SK-MEL-5 (cell line): ENCODE measurements around the gene ABLIM1. TPM values are rescaled to one million over a fixed set of nuclear protein-coding genes. Genes with fewer than 3 reads are reported as not detected.

Experiments
- DNase-seq: peaks from one replicate; pipeline ENCODE4 v3.0.0-alpha.2; 2016; ENCODE audit warnings: low read depth, low spot score
- in situ Hi-C: cut with HindIII; loops from 2 replicates; pipeline ENCODE4 v1.10.0; 2016; ENCODE audit warnings: low sequenced_read_pairs, high pct_unique_total_duplicates, low pct_unique_long_range_greater_than_20kb
- total RNA-seq: library from RNA; depleted of rRNA; stranded (reverse); fragments of >200 nt; shearing (Covaris generic); gene quantifications from 2 replicates; pipeline ENCODE4 v1.2.3, GENCODE V29; 2014

Gene ABLIM1
- total RNA-seq, 1 experiment from 2014 or later, result 19.5 TPM

DNA sequence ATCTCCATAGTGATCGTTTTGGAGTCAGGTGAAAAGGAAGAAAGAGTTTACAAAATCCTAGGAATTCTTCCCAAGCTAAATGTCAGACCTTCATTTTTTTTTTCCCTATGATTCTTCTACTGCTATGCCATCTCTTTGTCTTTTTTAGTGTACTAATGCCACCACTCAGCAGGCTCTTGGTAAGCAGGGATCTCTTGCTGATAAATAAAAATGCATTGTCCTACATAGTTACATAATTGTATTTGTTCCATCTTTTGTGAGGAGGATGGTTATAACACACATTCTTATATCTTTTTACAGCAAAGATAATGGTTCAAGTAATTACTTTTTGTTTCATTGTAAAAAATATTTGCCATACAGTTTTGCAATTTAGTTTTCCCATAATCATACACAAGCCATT lies 217.0 kb downstream of the ABLIM1 start:
- no peak for DNase-seq
- in situ Hi-C loops, result no loop called here

DNA sequence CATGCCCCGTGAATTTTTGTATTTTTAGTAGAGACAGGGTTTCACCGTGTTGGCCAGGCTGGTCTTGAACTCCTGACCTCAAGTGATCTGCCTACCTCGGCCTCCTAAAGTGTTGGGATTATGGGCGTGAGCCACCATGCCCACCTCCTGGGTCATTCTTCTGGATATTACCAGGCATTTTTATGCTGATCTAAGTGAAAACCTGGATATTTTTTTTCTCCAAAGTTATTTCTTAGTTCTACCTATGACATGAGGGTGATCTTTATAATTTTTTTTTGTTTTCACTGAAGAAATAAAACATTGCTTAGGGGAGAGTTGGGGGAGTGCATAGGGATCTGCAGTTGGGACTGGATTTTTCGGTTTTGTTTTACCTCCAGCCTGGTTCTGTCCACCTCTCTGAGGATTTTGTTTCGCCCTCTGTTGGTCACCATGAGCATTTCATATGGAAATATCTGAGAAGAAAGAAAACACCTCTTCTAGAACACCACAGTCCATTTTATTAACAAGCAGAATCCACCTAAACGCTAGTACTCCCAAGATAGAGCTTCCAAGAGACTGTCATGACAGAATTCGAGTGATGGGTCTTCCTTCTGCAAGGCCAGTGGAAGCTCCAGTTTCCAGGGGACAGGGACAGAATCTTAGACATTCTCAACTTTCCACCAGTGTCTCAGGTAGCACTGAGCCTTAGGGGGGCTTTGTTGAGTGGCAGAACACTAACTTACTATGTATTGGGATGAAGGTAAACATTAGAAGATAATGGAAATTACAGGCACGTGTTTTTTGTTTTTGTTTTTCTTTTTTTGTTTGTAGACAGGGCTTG lies 220.4 kb downstream of the ABLIM1 start:
- in situ Hi-C loops, result no loop called here
- DNase-seq, result peak; percentile 53

DNA sequence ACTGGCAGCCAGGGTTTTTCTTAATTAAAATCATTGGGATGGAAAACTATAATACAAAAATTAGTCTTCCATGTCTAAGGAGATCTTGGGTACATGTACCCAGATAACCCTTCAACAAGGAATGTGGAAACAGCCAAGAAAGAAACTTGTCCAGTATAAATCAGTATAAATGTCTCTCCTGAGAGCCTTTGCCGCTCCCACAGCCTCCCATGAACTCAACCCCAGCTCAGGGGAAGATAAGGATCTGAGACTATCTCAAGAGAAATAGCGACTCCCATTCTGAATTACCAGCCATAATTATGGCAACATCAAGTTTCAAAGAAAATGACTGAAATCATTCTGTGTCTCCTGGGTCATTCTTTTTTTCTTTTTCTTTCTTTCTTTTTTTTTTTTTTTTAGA lies 221.1 kb downstream of the ABLIM1 start:
- no peak for DNase-seq
- in situ Hi-C loops, result no loop called here

DNA sequence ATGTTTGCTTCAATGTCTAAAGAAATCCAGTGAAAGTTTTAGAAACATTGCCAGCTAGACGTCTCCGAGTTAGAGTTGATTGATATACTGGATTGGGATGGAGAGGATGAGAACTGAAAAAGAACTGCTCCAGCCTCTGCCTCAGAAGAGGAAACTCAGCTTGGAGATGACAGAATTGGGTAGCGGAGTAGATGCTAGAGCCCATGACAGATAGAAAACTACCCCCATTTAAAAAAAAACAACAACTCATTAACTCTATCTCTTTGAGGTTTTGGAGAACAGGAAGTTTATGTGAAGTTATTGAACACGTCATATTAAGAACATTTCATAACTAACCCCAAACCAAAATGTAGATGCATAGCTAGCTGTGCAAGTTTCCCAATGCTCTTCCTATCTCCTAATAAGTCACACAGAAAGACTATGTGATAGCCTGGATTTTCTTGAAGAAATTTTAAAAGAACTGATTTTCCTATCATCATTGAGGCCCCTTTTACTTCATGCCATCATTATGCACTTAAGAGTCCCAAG lies 225.4 kb downstream of the ABLIM1 start:
- in situ Hi-C loops, result no loop called here
- DNase-seq, result no peak

DNA sequence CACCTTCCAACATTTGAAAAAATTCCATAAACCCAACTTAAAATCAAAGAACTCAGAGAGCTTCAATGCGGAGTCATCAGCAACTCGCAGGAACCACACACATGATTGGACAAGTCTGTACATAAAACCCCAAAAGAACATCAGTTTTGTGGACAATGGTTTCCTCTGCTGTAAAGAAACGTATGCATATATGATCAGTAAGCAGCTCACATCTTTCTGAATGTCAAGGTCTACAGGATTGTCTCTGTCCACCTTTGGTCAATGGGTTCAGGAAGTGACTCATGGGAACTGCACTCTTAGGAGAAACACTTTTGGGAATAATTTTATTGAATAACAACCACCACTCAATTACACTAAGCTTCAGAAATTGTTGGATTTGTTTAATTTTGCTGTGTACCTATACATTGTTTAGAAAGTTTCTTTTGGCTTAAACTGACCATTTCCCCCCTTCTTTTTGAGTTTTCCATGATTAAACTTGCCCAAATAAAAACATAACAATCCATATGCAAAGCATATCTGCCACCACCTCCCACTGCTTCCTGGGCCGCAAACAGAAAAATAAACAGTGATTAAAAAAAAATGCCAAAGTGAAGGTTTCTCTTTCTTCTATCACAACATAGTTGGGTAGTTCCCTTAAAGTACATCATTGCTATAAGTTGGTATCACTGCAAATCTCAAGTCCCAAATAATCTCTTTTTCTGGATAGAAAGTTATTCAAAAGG lies 226.5 kb downstream of the ABLIM1 start:
- in situ Hi-C loops, result no loop called here
- DNase-seq, result no peak

DNA sequence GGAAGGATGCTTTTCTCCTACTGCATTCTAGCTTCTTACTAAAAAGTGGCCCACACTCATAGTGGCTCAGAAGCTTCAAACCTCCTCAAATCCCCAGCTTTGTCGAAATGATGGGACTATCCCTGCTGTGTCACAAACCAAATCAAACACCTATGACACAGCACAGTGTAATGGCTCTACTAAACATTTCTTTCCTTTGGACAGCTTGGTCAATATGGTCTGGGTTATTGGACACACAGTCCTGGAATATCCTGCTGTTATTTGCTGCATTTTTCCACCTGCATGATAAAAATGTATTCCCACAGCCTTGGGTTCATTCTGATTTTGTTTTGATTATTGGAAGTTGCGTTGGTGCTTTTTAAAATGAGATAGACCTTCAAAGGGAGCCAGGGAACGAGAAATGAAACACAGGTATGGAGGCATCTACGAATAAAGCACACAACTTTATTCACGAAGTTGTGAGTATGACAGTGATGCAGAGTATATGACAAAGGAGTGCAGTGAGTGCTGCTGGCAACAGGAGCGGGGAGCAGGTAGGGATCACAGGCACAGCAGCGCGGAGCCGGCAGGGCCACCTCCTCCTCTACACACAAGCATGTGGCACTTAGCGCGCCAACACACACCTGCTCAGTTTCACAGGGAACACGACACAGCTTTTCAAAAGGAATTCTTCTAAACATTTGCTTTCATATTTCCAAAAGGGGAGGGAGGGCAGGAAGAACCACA lies 227.2 kb downstream of the ABLIM1 start:
- in situ Hi-C loops, result no loop called here

DNA sequence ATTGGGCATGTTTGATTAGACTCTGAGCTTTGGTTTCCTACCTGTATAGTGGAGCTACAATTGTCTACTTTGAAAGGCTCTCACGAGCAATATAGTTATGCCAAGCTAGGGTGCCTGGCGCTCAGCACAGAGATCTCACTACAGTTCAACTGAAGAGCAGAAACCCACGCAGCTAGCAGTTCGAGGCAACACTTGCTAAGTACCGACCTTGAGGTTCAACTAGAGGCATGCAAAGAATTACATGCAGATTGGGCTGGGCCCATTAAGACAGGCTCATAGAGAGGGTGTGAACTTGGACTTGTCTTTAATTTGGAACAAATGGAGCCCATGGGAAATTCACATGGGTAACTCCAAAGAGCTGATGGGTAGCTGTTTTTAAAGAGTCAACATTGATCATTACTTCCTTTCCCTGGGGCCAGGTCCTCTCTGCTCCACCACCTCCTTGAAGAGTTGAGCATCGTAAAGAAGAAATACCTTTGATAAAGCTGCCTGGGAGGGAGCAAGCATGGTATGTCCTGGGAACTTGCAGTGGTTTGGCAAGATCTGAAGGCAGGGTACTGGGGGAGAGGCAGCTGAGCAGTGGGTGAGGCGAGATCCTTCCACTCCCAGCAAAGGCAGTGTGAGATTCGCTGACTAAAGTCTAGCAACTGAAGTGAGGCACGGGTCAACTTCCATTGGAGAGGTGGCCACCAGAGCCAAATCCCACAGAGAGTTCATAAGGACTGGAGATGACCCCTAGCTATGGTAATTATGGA lies 228.3 kb downstream of the ABLIM1 start:
- in situ Hi-C loops, result no loop called here

More for the DNA sequence above, 227.2 kb downstream of the ABLIM1 start:
- DNase-seq, result no peak

DNA sequence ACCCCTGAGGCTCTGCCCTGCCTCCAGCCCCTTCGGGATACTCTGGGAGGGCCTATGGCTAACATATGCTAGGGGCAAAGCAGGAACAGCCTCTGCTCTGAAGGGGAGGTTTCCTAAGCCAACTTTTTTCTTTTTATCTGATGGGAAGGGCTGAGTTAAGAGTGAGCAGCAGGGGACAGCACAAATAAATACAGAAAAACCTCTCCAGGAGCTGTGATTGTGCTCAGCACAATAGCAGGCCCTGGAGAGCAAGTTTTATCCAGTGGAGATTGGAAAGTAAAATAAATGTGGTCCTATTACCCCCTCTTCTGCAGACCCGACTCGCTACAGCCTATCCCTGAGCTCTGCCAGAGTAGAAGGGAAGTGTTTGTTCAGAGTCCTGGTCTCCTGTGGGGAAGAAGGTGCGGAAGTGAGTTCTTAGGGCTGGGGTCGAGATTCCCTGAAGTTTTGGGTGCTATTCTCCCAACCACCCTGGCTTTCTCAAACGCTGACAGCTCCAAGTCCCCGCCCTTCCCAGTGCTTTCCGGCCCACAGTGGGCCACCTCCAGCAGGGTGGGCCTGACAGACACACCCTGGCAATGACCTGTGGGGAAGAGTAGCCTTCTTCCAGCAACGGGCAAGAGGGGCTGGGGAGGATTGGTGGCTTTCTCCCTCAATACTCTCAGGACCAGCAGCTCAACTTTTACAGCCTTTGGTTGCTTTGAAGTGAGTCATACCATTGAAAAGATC lies 230.8 kb downstream of the ABLIM1 start:
- in situ Hi-C loops, result no loop called here
- no peak for DNase-seq

More for the DNA sequence above, 228.3 kb downstream of the ABLIM1 start:
- DNase-seq, result no peak

DNA sequence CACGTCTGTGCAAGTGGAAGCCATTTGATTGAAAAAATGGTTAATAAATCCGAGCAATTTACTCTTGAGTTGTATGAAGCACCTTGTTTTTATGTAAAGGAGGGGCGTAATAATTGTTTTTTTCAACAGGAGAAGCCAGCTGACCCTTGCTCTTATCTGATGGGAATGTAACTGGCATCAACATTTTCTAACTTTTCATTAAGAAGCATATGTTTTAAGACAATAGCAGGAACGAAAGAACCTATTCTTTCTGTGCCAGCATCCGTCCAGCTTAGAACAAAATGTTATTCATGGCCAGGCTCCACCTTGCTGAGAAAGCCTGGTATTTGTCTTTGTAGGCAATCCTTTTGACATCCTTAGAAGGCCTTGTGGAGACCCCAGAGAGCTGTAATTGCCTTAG lies 231.6 kb downstream of the ABLIM1 start:
- in situ Hi-C loops, result no loop called here
- DNase-seq, result no peak

DNA sequence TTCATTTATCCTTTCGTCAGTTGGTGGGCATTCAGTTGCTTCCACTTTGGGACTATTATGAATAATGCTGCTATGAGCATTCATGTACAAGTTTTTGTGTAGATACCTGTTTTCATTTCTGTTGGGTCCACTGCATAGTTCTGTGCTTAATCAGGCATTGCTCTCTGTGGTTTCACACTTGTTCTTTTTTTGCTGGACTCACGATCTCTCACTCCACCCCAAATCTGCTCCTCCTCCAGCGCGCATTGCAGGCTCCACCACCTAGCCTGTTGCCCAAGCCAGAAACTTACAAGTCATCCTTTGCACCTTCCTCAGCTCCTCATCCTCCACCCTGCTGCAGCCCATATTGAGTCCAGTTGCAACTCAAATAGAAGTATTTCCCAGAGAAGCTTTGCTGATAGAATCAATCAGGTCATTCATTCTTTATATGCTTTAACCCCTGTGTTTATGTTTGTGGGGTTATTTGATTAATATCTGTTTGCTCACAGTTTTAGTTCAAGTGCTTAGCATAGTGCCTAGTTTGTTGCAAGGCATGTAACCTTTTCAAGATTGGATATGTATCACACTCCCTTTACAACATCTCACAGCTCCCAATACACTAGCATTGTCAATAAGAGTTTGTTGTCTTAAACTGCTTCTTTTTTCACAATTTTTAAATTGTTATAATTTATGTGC lies 237.1 kb downstream of the ABLIM1 start:
- in situ Hi-C loops, result no loop called here
- DNase-seq, result no peak

DNA sequence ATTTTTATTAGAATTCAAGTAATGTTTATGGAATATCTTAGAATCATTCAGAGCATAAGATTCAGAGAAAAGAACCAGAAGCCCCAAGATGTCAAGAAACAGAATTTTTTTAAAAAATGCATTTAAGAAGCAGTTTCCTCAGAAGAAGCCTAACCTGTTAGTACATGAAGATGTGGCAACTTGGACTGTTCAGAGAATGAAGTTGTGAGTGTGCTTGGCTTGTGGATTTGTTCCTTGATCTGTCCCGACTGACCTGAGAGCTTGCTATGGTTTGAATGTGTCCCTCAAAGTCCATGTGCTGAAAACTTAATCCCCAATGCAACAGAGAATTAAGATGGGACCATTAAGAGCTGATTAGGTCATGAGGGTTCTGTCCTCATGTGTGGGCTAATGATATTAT lies 240.0 kb downstream of the ABLIM1 start:
- no peak for DNase-seq
- in situ Hi-C loops, result no loop called here

DNA sequence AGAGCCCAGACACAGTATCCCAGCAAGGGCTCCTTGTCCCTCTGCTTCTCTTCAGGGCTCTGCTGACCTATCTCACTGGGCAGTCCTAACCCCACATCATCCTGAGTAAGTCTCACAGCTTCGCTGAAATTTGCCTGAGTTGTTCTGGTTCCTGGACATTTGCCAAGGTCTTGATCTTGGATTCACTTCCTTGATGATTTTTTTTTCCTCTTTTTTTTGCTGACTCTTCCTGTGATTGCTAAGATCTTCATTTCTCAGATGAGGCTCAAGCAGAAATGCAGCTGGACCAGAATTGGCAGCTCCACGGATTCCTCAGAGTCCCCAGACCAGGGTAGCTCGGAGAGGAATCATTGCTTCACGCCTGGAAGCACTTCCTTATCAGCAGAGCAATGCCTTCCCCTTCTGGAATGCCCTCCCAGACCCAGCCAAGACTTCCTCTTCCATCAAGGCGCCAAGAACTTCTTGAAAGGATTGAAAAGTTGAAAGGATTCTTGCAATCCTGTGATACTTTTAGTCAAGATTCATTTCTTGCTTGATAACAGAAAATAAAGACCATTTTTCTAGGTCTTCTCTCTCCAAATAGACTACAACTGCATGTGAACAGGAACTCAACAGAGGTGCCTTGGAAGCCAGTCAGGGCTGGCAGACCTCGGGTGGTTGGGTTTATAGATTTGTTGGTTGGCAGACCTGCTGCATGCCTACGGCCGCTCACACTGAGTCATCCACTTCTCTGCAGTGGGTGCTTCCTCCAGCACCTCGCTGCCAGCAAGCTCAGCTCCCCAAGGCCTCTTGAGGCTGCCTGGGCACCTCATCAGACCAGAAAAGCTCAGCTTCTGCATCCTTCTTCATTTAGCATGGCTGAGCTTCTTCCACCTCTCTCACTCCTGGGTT lies 244.9 kb downstream of the ABLIM1 start:
- in situ Hi-C loops, result no loop called here
- DNase-seq, result no peak

DNA sequence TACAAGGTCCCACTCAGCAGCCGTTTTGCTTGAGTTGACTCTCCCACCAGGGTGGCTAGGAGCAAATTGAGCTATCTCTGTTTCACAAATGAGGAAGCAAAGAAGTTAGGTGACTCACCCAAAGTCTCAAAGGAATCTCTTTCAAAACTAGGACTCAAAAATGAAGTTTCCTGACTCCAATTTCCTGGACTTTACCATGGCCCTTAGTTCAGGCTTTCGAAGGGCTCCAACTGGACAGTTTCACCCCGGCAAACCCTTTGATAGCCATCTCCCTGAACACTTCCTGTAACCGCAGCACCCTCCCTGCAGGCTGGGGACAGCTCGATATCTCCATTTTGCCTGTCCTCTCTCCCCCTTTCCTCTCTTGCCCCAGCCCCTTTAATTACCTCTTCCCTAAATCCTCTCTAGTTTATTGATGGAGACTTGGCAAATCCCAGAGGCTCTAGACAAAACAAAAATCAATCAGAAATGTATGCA lies 249.1 kb downstream of the ABLIM1 start:
- no peak for DNase-seq
- in situ Hi-C loops, result no loop called here

DNA sequence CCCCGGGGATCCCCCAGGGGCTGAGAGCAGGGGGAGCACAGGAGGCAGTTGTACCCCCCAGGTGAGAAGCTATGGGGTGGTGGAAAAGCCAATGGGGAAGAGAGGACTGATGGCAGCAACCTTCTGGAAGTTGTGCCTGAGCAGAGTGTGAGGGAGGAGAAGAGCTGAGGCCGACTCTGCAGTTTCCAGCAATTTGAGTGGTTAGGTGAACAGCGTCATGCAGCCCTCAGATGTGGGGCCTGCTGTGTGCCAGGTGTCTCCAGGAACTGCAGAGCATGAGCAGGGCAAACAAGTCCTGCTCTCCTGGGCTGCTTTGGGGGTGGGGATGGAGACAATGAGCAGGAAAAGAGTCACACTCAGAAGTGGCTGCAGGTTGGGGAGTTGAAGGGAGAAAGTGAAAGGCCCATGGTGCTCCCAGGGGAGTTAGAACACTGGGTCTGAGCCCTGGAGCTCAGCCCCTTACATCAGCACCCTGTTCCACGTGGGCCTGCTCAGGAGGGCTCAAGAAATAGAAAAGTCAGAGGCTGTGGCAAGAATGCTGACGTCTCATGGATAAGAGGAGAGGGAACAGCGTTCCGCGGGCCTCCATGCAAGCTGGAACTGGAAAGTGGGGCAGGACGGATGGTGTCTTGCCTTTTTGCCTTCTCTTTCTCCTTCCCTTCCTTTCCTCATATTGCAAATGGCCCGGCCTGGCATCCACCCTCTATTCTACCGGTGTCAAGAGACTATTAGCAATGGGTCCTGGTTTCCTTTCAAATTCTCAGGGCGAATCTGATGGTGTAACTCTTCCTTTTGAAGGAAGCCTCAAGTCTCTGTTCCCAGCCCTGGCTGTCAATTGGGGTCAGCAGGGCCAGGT lies 249.7 kb downstream of the ABLIM1 start:
- in situ Hi-C loops, result no loop called here
- no peak for DNase-seq

DNA sequence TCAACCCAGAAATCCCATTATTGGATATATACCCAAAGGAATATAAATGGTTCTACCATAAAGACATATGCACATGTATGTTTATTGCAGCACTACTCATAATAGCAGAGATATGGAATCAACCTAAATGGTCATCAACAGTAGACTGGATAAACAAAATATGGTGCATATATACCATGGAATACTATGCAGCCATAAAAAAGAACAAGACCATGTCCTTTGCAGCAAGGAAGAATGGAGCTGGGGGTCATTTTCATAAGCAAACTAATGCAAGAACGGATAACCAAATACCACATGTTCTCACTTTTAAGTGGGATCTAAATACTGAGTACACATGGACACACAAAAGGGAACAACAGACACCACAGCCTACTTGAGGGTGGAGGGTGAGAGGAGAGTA lies 251.6 kb downstream of the ABLIM1 start:
- in situ Hi-C loops, result no loop called here

More for the DNA sequence above, 251.6 kb downstream of the ABLIM1 start:
- no peak for DNase-seq
